OCI-LY7 (cell line): ENCODE results near the gene SETD1A. TPM values are rescaled to one million over a fixed set of nuclear protein-coding genes. Genes with fewer than 3 reads are reported as not detected.

Source experiments
- BruUV-seq: library from RNA; stranded (reverse); fragments of 400-500 nt; replicated peaks from 2 replicates; lab custom pipeline; 2021; lab: Mats Ljungman, UMichigan
- CTCF ChIA-PET: fragments of 300-600 bp; sonication (Branson Sonifier 250); formaldehyde crosslinking; loops from one replicate; lab custom pipeline; 2022; ENCODE audit warnings: antibody characterized with exemption; ENCODE audit not compliant: unreplicated experiment; lab: Charles Lee
- POLR2A ChIA-PET: fragments of 300-600 bp; sonication (Branson Sonifier 250); formaldehyde crosslinking; loops from one replicate; lab custom pipeline; 2022; ENCODE audit warnings: antibody characterized with exemption; lab: Charles Lee
- DNase-seq: peaks from one replicate; pipeline ENCODE4 v3.0.0-alpha.2; 2015; ENCODE audit warnings: low spot score
- H2AFZ ChIP-seq: fragments of 200-600 bp; sonication (generic), shearing (Covaris generic); 2 replicates; pipeline ENCODE4 v1.6.1; 2014; ENCODE audit warnings: mild to moderate bottlenecking, antibody characterized with exemption, low read length, moderate library complexity
- H3K27ac ChIP-seq: fragments of 200-600 bp; sonication (generic); 2 replicates; pipeline ENCODE4 v1.5.1; 2014; ENCODE audit warnings: mixed run types, low read depth, mild to moderate bottlenecking, moderate library complexity, low read length, inconsistent platforms; ENCODE audit not compliant: poor library complexity, severe bottlenecking
- H3K36me3 ChIP-seq: fragments of 200-600 bp; sonication (generic); 2 replicates; pipeline ENCODE4 v1.6.1; 2014; ENCODE audit warnings: mild to moderate bottlenecking, antibody characterized with exemption, low read length, moderate library complexity, mixed read lengths; ENCODE audit not compliant: insufficient read depth
- H3K4me1 ChIP-seq: fragments of 200-600 bp; sonication (generic); 2 replicates; pipeline ENCODE4 v1.5.1; 2014; ENCODE audit warnings: mild to moderate bottlenecking, low read length; ENCODE audit not compliant: insufficient read depth, poor library complexity, severe bottlenecking
- H3K4me2 ChIP-seq: fragments of 200-600 bp; sonication (generic); 2 replicates; pipeline ENCODE4 v1.6.1; 2014; ENCODE audit warnings: mild to moderate bottlenecking, low read length
- H3K4me3 ChIP-seq: fragments of 200-600 bp; sonication (generic); 2 replicates; pipeline ENCODE4 v1.5.1; 2014; ENCODE audit warnings: mild to moderate bottlenecking, low read depth, low read length; ENCODE audit not compliant: poor library complexity, severe bottlenecking
- H3K79me2 ChIP-seq: fragments of 200-600 bp; sonication (generic); 2 replicates; pipeline ENCODE4 v1.6.1; 2016; ENCODE audit warnings: low read depth, mild to moderate bottlenecking, low read length, moderate library complexity, mixed read lengths; ENCODE audit not compliant: insufficient read depth
- H3K9me2 ChIP-seq: fragments of 200-600 bp; sonication (generic); 2 replicates; pipeline ENCODE4 v1.6.1; 2016; ENCODE audit warnings: mild to moderate bottlenecking, low read length, mixed read lengths; ENCODE audit not compliant: insufficient read depth
- H3K9me3 ChIP-seq: fragments of 200-600 bp; sonication (generic); 2 replicates; pipeline ENCODE4 v1.6.1; 2014; ENCODE audit warnings: mild to moderate bottlenecking, mixed run types, low read length, mixed read lengths
- H4K20me1 ChIP-seq: fragments of 200-600 bp; sonication (generic); 2 replicates; pipeline ENCODE4 v1.6.1; 2014; ENCODE audit warnings: mild to moderate bottlenecking, antibody characterized with exemption, low read length, moderate library complexity, mixed read lengths; ENCODE audit not compliant: insufficient read depth
- CTCF ChIP-seq: fragments of 200-600 bp; sonication (generic); conservative IDR thresholded peaks from 2 replicates; pipeline ENCODE4 v1.5.1; 2014; ENCODE audit warnings: mild to moderate bottlenecking, antibody characterized with exemption, low read length, moderate library complexity, mixed read lengths
- EZH2phosphoT487 ChIP-seq: fragments of 200-600 bp; sonication (generic); IDR thresholded peaks from 2 replicates; pipeline ENCODE4 v1.6.1; 2018; ENCODE audit warnings: low read depth, borderline replicate concordance, mild to moderate bottlenecking, mixed run types, antibody characterized with exemption, low read length, moderate library complexity, mixed read lengths
- intact Hi-C: fragments of 100-400 bp; cut with micrococcal nuclease; formaldehyde crosslinking; loops from one replicate; pipeline ENCODE4 v1.10.0; 2022; ENCODE audit not compliant: unreplicated experiment
- total RNA-seq, 2 experiments: library from RNA; depleted of rRNA in 1 of 2; stranded (reverse); fragments of >200 nt in 1 of 2; shearing (Covaris generic) in 1 of 2; gene quantifications; 2 replicates each; pipeline ENCODE4 v1.2.3, GENCODE V29; 2014 to 2022

The SETD1A gene
- total RNA-seq, 2 experiments from 2014 or later = 8.6 to 36.0 TPM

GRCh38 chr16:30912794-30913412, 44.7 kb upstream of the SETD1A start:
- BruUV-seq = no TSS peak
- intact Hi-C loops = no loop called here
- Histone ChIP-seq H3K4me1 (no peaks in the 10 kb centered on the region), H3K27ac (no peak overlapping the region), H3K4me3 (no peak overlapping the region), H4K20me1 (no peaks in the 10 kb centered on the region), H3K79me2 (no peaks in the 10 kb centered on the region), H2AFZ (no peak overlapping the region), H3K9me2 (no peaks in the 10 kb centered on the region), H3K4me2 (no peak overlapping the region), H3K36me3 (no peaks in the 10 kb centered on the region), H3K9me3 (no peaks in the 10 kb centered on the region)
- no peak for DNase-seq
- TF ChIP-seq CTCF (no peak), EZH2phosphoT487 (no peak)
- POLR2A ChIA-PET = no interaction called here
- CTCF ChIA-PET = no interaction called here

GRCh38 chr16:30914830-30915229, 42.7 kb upstream of the SETD1A start:
- intact Hi-C loops = no loop called here
- H3K27ac ChIP-seq = no peak overlapping the region
- no peak overlapping the region for H2AFZ ChIP-seq
- no peaks in the 10 kb centered on the region for H3K36me3 ChIP-seq
- H3K79me2 ChIP-seq = no peaks in the 10 kb centered on the region
- H4K20me1 ChIP-seq = no peaks in the 10 kb centered on the region
- H3K9me2 ChIP-seq = no peaks in the 10 kb centered on the region
- DNase-seq = no peak
- H3K9me3 ChIP-seq = no peaks in the 10 kb centered on the region
- H3K4me2 ChIP-seq = no peak overlapping the region
- CTCF ChIA-PET = no interaction called here
- POLR2A ChIA-PET = no interaction called here
- H3K4me3 ChIP-seq = no peak overlapping the region
- no TSS peak for BruUV-seq
- TF ChIP-seq CTCF (no peak), EZH2phosphoT487 (no peak)
- no peaks in the 10 kb centered on the region for H3K4me1 ChIP-seq

- CTCF ChIA-PET = no interaction called here
- intact Hi-C loops = no loop called here
- Histone ChIP-seq H3K36me3 (no peaks in the 10 kb centered on the region), H3K4me1 (peaks cover 7% of the 10 kb centered on the region), H2AFZ (no peak overlapping the region), H4K20me1 (no peaks in the 10 kb centered on the region), H3K4me2 (no peak overlapping the region), H3K9me3 (no peaks in the 10 kb centered on the region), H3K27ac (no peak overlapping the region), H3K9me2 (no peaks in the 10 kb centered on the region), H3K79me2 (no peaks in the 10 kb centered on the region), H3K4me3 (no peak overlapping the region)
- no peak for DNase-seq
- TF ChIP-seq CTCF (no peak), EZH2phosphoT487 (no peak)
- BruUV-seq = no TSS peak
- POLR2A ChIA-PET = interaction anchor here (0.6 kb wide), 2 partner anchors 66 to 119 kb away, joined by 4 to 7 read pairs; no protein-coding TSS in a partner anchor
Observed at GRCh38 chr16:30918614-30919013, 38.9 kb upstream of the SETD1A start.
